ENCODE measurements around the gene MAP1LC3C. TPM values are rescaled to one million over a fixed set of nuclear protein-coding genes. Genes with fewer than 3 reads are reported as not detected.

MAP1LC3C gene
- total and polyA plus RNA-seq, 9 of the 15 experiments (the other 6 are each of a cell fraction or from before 2014, with no cell fraction given) = not detected

DNA sequence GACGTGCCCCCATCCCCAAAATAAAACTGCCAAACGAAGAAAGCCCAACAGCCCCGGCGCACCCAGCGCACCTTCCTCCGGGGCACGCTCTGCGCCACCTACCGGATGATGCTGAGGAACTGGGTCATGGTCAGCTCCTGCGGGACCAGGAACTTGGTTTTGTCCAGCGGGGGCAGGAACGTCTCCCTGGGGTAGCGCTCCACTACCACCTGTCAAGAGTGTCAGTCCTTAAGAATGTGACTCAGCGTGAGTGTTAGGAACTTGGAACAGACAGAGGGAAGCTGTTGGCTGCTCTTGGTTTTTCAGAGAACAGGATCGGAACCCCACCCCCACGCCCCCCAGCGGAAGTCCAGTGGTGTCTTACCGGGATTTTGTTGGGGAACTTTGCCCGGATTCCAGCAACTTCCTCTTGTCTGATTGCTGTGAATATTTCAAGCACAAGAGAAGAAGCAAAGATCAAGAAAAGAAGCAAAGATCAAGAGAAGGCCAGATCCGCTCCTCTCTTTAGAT is 431 bp downstream of the MAP1LC3C start (continued):
- TF ChIP-seq, protein P1, sequence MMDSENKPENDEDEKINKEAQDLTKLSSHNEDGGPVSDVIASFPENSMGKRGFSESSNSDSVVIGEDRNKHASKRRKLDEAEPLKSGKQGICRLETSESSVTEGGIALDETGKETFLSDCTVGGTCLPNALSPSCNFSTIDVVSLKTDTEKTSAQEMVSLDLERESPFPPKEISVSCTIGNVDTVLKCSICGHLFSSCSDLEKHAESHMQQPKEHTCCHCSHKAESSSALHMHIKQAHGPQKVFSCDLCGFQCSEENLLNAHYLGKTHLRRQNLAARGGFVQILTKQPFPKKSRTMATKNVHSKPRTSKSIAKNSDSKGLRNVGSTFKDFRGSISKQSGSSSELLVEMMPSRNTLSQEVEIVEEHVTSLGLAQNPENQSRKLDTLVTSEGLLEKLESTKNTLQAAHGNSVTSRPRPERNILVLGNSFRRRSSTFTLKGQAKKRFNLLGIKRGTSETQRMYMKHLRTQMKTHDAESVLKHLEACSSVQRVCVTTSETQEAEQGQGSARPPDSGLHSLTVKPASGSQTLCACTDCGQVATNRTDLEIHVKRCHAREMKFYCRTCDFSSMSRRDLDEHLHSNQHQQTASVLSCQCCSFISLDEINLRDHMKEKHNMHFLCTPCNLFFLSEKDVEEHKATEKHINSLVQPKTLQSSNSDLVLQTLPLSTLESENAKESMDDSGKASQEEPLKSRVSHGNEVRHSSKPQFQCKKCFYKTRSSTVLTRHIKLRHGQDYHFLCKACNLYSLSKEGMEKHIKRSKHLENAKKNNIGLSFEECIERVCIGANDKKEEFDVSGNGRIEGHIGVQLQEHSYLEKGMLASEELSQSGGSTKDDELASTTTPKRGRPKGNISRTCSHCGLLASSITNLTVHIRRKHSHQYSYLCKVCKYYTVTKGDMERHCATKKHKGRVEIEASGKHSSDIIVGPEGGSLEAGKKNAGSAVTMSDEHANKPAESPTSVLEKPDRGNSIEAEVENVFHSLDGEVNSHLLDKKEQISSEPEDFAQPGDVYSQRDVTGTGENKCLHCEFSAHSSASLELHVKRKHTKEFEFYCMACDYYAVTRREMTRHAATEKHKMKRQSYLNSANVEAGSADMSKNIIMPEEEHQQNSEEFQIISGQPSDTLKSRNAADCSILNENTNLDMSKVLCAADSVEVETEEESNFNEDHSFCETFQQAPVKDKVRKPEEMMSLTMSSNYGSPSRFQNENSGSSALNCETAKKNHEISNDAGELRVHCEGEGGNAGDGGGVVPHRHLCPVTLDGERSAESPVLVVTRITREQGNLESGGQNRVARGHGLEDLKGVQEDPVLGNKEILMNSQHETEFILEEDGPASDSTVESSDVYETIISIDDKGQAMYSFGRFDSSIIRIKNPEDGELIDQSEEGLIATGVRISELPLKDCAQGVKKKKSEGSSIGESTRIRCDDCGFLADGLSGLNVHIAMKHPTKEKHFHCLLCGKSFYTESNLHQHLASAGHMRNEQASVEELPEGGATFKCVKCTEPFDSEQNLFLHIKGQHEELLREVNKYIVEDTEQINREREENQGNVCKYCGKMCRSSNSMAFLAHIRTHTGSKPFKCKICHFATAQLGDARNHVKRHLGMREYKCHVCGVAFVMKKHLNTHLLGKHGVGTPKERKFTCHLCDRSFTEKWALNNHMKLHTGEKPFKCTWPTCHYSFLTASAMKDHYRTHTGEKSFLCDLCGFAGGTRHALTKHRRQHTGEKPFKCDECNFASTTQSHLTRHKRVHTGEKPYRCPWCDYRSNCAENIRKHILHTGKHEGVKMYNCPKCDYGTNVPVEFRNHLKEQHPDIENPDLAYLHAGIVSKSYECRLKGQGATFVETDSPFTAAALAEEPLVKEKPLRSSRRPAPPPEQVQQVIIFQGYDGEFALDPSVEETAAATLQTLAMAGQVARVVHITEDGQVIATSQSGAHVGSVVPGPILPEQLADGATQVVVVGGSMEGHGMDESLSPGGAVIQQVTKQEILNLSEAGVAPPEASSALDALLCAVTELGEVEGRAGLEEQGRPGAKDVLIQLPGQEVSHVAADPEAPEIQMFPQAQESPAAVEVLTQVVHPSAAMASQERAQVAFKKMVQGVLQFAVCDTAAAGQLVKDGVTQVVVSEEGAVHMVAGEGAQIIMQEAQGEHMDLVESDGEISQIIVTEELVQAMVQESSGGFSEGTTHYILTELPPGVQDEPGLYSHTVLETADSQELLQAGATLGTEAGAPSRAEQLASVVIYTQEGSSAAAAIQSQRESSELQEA (IDR thresholded peaks at IDR 0.05; ENCODE audit: low read depth) = no peak
- no peak for TF ChIP-seq ZNF445 (CRISPR knock-in tag; IDR thresholded peaks at IDR 0.05; ENCODE audit: low read depth)
- TF ChIP-seq NR2C1 (IDR thresholded peaks at IDR 0.05) = peak; percentile 16; the same call in 1 of the 2 replicates
- no peak for TF ChIP-seq NR2C1 (tag; IDR thresholded peaks at IDR 0.05)
- TF ChIP-seq NCOA4 (IDR thresholded peaks at IDR 0.05; ENCODE audit: partially characterized antibody) = no peak
- TF ChIP-seq RBM34 (IDR thresholded peaks at IDR 0.05; ENCODE audit: borderline replicate concordance, insufficient read depth, low read length) = no peak
- no peak for TF ChIP-seq ZNF436 (CRISPR knock-in tag; IDR thresholded peaks at IDR 0.05)
- no peak for TF ChIP-seq ZC3H11A (IDR thresholded peaks at IDR 0.05; ENCODE audit: low read depth, low read length)
- TF ChIP-seq, protein P2, sequence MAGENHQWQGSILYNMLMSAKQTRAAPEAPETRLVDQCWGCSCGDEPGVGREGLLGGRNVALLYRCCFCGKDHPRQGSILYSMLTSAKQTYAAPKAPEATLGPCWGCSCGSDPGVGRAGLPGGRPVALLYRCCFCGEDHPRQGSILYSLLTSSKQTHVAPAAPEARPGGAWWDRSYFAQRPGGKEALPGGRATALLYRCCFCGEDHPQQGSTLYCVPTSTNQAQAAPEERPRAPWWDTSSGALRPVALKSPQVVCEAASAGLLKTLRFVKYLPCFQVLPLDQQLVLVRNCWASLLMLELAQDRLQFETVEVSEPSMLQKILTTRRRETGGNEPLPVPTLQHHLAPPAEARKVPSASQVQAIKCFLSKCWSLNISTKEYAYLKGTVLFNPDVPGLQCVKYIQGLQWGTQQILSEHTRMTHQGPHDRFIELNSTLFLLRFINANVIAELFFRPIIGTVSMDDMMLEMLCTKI (IDR thresholded peaks at IDR 0.05; ENCODE audit: partially characterized antibody) = no peak
- no peak for TF ChIP-seq CHD2 (IDR thresholded peaks at IDR 0.05; ENCODE audit: low read depth, low read length)
- TF ChIP-seq HLTF (IDR thresholded peaks at IDR 0.05) = peak; percentile 73; the same call in 1 of the 2 replicates
- no peak for TF ChIP-seq TAF7 (tag; IDR thresholded peaks at IDR 0.05)
- peak; percentile 61; the same call in 1 of the 2 replicates for TF ChIP-seq ETV1 (tag; conservative IDR thresholded peaks at IDR 0.05; ENCODE audit: low read depth)
- peak; percentile 84 for TF ChIP-seq RB1 (IDR thresholded peaks at IDR 0.05; ENCODE audit: low read depth)
- TF ChIP-seq ZNF217 (CRISPR knock-in tag; IDR thresholded peaks at IDR 0.05) = no peak
- TF ChIP-seq WHSC1 (IDR thresholded peaks at IDR 0.05; ENCODE audit: low read length) = no peak
- no peak for TF ChIP-seq TCF3 (CRISPR knock-in tag; IDR thresholded peaks at IDR 0.05)
